ENCODE measurements around the gene ACAP1. TPM values are rescaled to one million over a fixed set of nuclear protein-coding genes. Genes with fewer than 3 reads are reported as not detected.

The ACAP1 gene
- total and polyA plus RNA-seq, 9 of the 15 experiments (the other 6 are each of a cell fraction or from before 2014, with no cell fraction given): 0.15 to 8.5 (median 2.4) TPM

DNA sequence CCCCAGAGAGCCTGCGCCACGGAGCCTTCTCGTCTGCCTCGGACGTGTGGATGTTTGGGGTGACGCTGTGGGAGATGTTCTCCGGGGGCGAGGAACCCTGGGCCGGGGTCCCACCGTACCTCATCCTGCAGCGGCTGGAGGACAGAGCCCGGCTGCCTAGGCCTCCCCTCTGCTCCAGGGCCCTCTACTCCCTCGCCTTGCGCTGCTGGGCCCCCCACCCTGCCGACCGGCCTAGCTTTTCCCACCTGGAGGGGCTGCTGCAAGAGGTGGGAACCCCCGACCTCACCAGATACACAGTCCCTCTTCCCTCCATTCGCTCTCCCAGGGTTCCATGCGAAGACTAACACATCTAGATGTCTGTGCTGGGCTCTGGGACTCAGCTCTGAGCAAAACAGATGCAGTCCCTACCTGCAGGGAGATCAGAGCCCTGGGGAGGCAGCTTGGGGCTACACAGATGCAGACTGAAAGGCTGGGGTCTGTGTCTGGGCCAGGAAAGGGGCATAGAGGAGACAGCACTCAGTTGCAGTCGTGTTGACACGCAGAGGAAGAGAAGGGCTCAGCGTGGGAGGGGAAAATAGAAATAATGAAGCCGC lies 48.3 kb downstream of the ACAP1 start (continued):
- TF ChIP-seq RBM25 (IDR thresholded peaks at IDR 0.05; ENCODE audit: low read depth, low read length, severe bottlenecking): no peak

DNA sequence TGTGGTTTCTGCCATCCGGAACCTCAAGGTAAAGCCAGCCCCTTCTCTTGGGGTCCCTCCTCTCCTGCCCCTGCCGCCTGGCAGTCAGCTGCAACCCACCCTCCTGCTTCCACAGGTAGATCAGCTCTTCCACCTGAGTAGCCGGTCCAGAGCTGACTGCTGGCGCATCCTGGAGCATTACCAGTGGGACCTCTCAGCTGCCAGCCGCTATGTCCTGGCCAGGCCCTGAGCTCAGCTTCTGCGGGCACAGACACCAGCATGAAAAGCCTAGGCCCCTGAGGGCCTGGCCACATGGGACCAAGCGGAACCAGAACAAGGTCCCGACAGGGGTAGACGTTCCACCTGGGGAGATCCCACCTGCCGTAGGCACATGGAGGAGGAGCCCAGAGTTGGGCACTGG lies 52.5 kb downstream of the ACAP1 start:
- ChIA-PET CTCF (ENCODE audit: low intra/inter-chr PET ratio) (no interaction called here), POLR2A (interaction anchor here (0.7 to 1.5 kb wide), 3 partner anchors 94 to 190 kb away, joined by 3 to 4 read pairs (median 3); no protein-coding TSS in a partner anchor)
- Histone ChIP-seq H3K9ac (ENCODE audit: insufficient read depth in 1 of 2, low read depth in 2 of 2, low read length in 2 of 2) (no peak overlapping the region; a peak in 1 of 4 replicates), H3K4me3 (no peak overlapping the region), H3K4me1 (replicated peaks in 1 of 2; ENCODE audit: control insufficient read depth in 2 of 2, insufficient read depth in 2 of 2, low read length in 2 of 2) (peaks cover 0 to 10% of the 10 kb centered on the region in 2 experiments; a peak in 2 of 5 replicates), H3K27ac (ENCODE audit: extremely low read depth, low read depth, low read length) (no peak overlapping the region), H3K36me3 (ENCODE audit: control insufficient read depth, insufficient read depth, low read length) (peaks cover 8% of the 10 kb centered on the region; the same call in 1 of the 3 replicates), H3K27me3 (ENCODE audit: control insufficient read depth in 2 of 2, insufficient read depth in 2 of 2, low read length in 2 of 2) (no peaks in the 10 kb centered on the region), H2AFZ (ENCODE audit: low read depth, low read length) (no peak overlapping the region), H3K9me3 (replicated peaks; ENCODE audit: control insufficient read depth, insufficient read depth, low read depth, low read length) (no peaks in the 10 kb centered on the region), H3K79me2 (ENCODE audit: control insufficient read depth, insufficient read depth, low read length) (no peaks in the 10 kb centered on the region), H4K20me1 (replicated peaks; ENCODE audit: control insufficient read depth, insufficient read depth, low read length) (no peaks in the 10 kb centered on the region), H3K4me2 (ENCODE audit: insufficient read depth, low read length) (no peak overlapping the region), H3K9me1 (ENCODE audit: control insufficient read depth, insufficient read depth, low read length) (no peaks in the 10 kb centered on the region)
- no peak for ATAC-seq
- no TSS peak for BruUV-seq (replicated peaks)
- DNase-seq (ENCODE audit: extremely low read depth in 1 of 4, low spot score in 3 of 4): no peak
- 73% methylated on average over 7 of the region's 10 CpGs for WGBS (ENCODE audit: insufficient coverage, low coverage, missing lambda C conversion rate)
- no peak for FAIRE-seq
- in situ Hi-C loops (cut with MboI): no loop called here
- intact Hi-C loops (cut with micrococcal nuclease): no loop called here
- TF ChIP-seq, protein P1, sequence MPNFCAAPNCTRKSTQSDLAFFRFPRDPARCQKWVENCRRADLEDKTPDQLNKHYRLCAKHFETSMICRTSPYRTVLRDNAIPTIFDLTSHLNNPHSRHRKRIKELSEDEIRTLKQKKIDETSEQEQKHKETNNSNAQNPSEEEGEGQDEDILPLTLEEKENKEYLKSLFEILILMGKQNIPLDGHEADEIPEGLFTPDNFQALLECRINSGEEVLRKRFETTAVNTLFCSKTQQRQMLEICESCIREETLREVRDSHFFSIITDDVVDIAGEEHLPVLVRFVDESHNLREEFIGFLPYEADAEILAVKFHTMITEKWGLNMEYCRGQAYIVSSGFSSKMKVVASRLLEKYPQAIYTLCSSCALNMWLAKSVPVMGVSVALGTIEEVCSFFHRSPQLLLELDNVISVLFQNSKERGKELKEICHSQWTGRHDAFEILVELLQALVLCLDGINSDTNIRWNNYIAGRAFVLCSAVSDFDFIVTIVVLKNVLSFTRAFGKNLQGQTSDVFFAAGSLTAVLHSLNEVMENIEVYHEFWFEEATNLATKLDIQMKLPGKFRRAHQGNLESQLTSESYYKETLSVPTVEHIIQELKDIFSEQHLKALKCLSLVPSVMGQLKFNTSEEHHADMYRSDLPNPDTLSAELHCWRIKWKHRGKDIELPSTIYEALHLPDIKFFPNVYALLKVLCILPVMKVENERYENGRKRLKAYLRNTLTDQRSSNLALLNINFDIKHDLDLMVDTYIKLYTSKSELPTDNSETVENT (CRISPR knock-in tag; IDR thresholded peaks at IDR 0.05): no peak
- TF ChIP-seq POLR2H (tag; IDR thresholded peaks at IDR 0.05; ENCODE audit: low read depth) (no peak), BCL6 (CRISPR knock-in tag; IDR thresholded peaks at IDR 0.05) (no peak), SIRT6 (IDR thresholded peaks at IDR 0.05; ENCODE audit: low read depth, low read length) (no peak), ZNF695 (CRISPR knock-in tag; IDR thresholded peaks at IDR 0.05) (no peak)
- TF ChIP-seq, protein P2, sequence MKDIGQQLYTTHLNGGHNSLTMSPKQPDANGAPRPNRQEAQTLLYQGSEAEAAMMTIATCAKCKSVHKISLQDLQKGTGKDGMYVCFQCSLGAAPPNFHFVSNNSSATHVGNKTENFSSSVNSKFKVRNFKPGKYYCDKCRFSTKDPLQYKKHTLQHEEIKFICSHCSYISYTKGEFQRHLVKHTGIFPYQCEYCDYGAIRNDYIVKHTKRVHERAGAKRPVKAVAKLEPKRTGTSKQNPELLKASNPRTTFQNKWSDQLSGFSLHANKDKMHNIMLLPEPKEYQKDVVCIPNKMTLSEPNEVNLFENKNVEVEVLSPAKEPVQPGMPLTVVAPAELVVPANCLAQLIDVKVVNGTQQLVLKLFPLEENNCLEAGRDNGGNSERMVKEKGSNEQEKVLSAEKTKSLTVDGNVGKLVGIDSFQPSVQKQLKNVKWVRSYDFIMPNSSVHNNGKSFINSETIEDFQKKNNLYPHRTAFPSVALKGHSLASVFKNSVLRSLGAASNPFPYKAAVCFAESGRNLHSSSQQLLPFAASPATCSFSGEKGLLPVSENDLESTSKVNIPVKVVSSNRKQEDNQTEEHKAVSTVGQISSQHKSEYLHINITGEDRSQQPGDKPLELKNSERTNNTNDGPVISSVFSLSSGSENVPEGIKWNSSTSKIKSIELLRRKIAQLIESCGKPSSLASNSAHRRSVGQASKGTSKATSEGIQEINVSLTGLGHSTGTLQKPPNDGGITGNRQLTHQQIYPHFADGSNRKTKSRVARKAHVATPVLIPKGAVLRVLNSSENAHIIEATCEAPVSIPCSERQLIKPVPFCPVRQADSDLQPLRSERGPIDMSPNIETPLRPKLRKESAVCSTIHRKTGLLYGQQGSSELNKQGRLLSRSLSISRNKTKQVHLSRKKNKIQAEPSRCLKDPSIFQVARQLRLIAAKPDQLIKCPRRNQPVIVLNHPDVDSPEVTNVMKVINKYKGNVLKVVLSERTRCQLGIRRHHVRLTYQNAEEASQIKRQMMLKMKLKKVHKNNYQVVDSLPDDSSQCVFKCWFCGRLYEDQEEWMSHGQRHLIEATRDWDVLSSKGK (CRISPR knock-in tag; IDR thresholded peaks at IDR 0.05): no peak
- TF ChIP-seq, protein P3, sequence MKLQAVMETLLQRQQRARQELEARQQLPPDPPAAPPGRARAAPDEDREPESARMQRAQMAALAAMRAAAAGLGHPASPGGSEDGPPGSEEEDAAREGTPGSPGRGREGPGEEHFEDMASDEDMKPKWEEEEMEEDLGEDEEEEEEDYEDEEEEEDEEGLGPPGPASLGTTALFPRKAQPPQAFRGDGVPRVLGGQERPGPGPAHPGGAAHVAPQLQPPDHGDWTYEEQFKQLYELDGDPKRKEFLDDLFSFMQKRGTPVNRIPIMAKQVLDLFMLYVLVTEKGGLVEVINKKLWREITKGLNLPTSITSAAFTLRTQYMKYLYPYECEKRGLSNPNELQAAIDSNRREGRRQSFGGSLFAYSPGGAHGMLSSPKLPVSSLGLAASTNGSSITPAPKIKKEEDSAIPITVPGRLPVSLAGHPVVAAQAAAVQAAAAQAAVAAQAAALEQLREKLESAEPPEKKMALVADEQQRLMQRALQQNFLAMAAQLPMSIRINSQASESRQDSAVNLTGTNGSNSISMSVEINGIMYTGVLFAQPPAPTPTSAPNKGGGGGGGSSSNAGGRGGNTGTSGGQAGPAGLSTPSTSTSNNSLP (IDR thresholded peaks at IDR 0.05; ENCODE audit: borderline replicate concordance, low read depth, low read length): no peak

Measured in K562 (cell line).